ENCODE measurements around the gene MAP7.

MAP7 gene

DNA sequence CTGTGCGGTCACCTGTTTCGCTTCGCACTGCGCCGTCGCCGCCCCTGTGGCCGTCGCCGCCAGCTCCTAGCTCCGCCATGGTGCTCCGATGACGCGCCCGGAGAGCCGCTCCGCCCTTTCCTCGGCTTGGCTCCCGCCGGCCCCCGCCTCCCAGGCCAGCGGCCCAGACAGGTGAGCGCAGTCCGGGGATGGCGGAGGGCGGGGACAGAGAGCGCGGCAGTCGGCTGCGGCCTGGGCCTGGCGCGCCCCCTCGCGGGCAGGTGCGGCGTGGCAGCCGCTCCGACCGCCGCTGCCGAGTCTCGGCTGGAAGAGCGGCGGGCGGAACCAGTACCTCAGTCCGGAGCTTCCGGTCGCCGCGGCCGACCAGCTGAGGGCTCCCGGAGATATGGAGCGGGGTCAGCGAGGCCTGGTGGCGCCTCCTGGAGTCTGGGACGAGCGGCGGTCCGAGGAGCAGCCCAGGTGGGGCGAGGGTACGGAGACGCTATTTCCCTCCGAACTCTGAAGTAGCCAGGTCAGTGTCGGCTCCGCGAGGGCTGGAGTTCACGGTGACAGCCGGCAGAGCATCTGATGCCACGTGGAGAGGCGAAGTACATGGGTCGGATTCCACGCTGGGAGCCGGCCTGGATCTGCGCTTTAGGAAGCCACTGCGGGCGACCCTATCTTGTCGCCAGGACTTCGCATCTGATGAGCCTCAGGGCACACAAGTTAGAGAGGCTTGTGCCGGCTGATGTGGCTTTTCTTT, at the start of gene MAP7:
TSS of gene MAP7 (minus strand) at position 93 of the 742 bp plus-strand sequence. CDS start at position 79, 14 bp downstream.
- H3K4me3 ChIP-seq (ENCODE audit: low read depth, low read length) = peak within 1 kb of the TSS; percentile 54
- TF ChIP-seq, protein P1, sequence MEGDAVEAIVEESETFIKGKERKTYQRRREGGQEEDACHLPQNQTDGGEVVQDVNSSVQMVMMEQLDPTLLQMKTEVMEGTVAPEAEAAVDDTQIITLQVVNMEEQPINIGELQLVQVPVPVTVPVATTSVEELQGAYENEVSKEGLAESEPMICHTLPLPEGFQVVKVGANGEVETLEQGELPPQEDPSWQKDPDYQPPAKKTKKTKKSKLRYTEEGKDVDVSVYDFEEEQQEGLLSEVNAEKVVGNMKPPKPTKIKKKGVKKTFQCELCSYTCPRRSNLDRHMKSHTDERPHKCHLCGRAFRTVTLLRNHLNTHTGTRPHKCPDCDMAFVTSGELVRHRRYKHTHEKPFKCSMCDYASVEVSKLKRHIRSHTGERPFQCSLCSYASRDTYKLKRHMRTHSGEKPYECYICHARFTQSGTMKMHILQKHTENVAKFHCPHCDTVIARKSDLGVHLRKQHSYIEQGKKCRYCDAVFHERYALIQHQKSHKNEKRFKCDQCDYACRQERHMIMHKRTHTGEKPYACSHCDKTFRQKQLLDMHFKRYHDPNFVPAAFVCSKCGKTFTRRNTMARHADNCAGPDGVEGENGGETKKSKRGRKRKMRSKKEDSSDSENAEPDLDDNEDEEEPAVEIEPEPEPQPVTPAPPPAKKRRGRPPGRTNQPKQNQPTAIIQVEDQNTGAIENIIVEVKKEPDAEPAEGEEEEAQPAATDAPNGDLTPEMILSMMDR (IDR thresholded peaks at IDR 0.05; ENCODE audit: insufficient read depth, low read depth, low read length, missing control alignments) = peak; percentile 77
- peak; percentile 72 for DNase-seq (ENCODE audit: low read depth)

DNA sequence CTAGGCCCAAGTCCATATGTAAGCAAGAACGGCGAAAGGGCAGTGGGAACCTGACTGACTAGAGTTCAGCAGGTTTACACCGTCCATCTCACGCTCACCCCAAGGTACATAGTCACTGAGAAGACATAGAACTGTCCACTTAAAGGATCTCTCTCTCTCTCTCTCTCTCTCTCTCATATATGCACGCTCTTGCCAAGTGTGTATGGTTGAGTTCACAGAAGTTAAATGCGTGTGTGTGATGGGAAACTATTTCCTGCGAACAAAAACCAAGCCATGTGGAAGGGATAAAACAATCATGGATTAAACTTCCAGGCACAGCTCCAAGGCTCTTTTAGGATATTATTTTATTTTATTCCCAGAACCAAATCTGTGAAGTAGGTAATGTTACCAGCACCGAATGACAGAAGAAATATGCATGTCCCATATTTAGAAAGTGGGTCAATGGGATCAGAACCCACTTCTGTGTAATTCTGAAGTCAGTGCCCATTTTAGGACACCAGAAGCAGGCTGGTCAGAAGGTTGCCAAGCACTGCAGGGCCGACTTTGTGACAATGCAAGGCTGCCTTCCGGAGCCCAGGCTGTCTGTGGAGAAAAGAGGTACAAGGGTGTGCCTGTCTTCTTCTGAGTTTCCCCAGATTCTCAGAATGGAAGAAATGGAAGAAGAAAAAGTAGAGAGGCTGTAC, 49.2 kb upstream of the MAP7 start:
- DNase-seq (ENCODE audit: low read depth) = no peak
- TF ChIP-seq, protein P1 (IDR thresholded peaks at IDR 0.05; ENCODE audit: insufficient read depth, low read depth, low read length, missing control alignments) = no peak
- H3K4me3 ChIP-seq (ENCODE audit: low read depth, low read length) = no peak overlapping the region

DNA sequence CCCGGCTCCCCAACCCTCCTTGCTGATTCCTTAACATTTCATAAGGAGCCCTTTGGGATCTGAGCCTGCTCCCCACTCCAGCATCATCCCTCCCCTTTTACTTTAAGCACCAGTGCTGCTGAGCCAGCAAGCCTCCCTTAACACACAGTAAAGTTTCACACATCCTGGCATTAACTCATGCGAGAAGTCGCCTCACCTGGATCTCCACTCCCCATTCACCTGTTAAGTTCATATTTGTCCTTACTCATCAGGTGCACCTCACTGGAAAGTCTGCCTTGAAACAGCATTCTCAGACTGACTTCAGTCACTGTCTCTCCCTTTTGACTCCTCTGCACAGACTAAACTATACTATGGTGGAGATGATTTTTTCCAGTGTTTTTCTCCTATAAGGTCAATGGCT, 47.8 kb upstream of the MAP7 start:
- DNase-seq (ENCODE audit: low read depth) = no peak
- no peak overlapping the region for H3K4me3 ChIP-seq (ENCODE audit: low read depth, low read length)
- TF ChIP-seq, protein P1 (IDR thresholded peaks at IDR 0.05; ENCODE audit: insufficient read depth, low read depth, low read length, missing control alignments) = no peak

DNA sequence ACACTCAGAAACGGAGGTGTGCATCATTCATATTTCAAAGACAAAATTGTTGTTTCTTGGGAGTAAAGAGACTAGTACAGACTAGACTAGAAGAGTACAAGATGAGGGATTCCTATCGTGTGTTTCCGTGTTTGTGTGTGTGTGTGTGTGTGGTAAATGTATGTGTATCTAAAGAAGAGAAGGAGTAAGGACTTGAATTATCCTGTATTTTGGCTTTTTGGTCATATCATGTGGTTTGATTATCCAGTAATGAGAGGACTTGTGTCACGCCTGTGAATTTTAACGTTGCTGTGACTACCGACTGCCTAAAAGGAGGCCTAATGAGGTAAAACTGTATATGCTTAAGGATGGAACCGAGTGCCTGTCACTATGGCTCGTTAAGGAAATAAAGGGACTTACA, 44.4 kb upstream of the MAP7 start:
- peak overlapping the region; percentile 32 for H3K4me3 ChIP-seq (ENCODE audit: low read depth, low read length)
- TF ChIP-seq, protein P1 (IDR thresholded peaks at IDR 0.05; ENCODE audit: insufficient read depth, low read depth, low read length, missing control alignments) = no peak
- no peak for DNase-seq (ENCODE audit: low read depth)

DNA sequence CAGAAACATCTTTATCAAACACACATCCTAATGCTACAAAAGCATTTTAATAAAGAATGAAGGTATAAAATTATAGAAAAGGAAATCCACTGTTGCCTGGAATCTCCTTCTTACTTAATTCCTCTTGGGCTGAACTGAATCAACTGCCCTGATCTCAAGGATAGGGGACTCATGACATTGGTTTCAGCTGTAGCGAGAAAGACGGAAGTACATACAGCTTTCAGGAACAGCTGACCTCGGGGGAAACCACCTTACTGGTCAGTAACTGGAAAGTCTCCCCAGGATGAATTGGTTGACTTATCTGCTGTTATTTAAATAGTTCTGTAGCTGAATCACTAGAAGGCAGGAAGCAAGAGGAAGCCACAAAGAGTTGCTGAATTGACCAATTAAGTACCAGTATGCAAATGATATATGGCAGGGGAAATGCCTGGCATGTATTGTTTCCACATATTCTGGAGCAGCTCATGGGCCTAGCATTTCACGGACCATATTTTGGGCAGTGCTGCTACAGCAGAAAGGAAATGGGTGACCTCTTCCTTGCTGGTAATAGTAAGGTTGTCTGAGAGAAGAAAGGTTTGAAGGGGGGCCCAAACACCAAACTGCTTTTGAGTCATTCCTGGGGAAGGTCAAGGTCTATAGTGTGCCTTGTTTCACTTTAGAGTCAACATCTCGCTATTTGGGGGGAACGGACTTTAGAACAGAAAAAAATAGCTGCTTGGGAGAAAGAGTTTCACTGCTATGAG, 43.7 kb upstream of the MAP7 start:
- H3K4me3 ChIP-seq (ENCODE audit: low read depth, low read length) = peak overlapping the region; percentile 32
- DNase-seq (ENCODE audit: low read depth) = peak; percentile 94
- TF ChIP-seq, protein P1 (IDR thresholded peaks at IDR 0.05; ENCODE audit: insufficient read depth, low read depth, low read length, missing control alignments) = no peak

DNA sequence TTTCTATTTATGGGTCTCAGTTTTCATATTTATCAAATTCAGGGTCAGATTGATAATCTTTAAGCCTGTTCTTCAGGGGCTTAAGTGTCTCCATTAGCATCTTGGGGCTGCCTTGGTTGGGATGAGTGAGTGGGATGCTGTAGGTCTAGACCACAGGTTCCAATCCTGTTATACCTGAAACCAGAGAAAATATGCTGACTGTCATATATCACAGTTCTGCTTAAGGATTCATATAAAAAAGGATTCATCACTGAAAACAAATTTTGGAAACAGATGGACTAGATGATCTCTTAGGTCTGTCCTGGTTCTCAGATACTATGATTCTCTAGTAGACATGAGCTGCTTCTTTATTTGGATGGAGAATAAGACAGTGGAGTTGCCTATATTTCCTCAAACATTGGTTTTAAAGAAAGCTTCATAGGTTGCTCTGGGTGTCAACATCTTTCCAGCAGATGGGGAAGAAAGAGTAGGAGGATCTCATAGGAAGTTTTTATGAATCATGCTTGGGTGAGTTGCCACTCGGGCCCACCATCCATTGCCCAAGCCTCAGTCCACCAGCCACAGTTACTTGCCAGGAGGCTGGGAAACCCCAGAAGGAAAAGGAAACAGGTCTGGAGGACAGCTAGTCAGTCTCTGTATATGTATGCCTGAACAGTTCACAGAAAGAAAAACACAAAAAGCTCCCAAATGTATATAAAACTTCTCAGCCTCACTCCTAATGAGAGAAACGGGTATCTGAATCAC, 42.9 kb upstream of the MAP7 start:
- H3K4me3 ChIP-seq (ENCODE audit: low read depth, low read length) = no peak overlapping the region
- TF ChIP-seq, protein P1 (IDR thresholded peaks at IDR 0.05; ENCODE audit: insufficient read depth, low read depth, low read length, missing control alignments) = no peak
- no peak for DNase-seq (ENCODE audit: low read depth)

Measured in GM12865 (cell line).